MM.1S (cell line): ENCODE measurements around the gene ZFTA.

Source experiments
- CTCF ChIP-seq: fragments of 300-600 bp; sonication (generic); IDR thresholded peaks from 2 replicates; pipeline ENCODE4 v1.5.1; 2016; ENCODE audit warnings: antibody characterized with exemption, low read length, mixed read lengths
- EZH2 ChIP-seq: fragments of 300-600 bp; sonication (generic); optimal IDR thresholded peaks from 2 replicates; pipeline ENCODE3; 2017; ENCODE audit warnings: low read depth, mild to moderate bottlenecking, antibody characterized with exemption, low read length, mixed read lengths

DNA sequence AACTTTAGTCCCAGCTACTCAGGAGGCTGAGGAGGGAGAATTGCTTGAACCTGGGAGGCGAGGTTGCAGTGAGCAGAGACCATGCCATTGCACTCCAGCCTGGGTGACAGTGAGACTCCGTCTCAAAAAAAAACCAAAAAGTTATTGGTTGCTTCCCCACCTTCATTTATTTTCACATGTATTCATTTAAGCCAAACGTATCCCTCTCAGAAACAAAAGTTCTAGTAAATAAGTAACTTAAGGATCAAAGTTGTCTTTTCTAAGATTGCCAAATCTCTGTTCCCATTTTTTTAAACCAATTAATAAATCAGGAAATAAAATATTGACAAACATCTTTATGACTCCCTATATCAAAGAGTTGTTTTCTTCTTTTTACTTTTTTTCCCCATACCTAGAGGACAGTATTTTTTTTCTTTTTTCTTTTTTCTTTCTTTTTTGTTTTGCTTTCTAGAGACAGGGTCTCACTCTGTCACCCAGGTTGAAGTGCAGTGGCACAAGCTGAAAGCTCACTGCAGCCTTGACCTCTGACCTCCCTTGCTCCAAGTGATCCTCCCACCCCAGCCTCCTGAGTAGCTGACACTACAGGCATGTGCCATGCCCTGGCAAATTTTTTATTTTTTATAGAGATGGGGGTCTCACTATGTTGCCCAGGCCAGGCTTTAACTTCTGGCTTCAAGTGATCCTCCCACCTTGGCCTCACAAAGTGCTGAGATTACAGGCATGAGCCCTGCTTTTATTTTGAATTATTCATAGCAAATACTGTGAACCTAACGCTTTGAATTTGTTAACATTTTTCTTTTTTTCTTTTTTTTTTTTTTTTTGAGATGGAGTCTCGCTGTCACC lies 11.4 kb downstream of the ZFTA start:
- TF ChIP-seq EZH2 (no peak), CTCF (no peak)
